GM19035 (cell line): ENCODE data around the gene REEP2.
"Not testable (repeated sequence)": the region's sequence is repeated elsewhere in the genome, so short reads cannot be mapped to it uniquely, and the experiment has no call there.

ENCODE experiments used
- ATAC-seq: cut with Tn5 transposase; IDR thresholded peaks from one replicate; pipeline ENCODE4 v1.9.1; 2021; ENCODE audit not compliant: unreplicated experiment

Gene REEP2, protein sequence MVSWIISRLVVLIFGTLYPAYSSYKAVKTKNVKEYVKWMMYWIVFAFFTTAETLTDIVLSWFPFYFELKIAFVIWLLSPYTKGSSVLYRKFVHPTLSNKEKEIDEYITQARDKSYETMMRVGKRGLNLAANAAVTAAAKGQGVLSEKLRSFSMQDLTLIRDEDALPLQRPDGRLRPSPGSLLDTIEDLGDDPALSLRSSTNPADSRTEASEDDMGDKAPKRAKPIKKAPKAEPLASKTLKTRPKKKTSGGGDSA

DNA sequence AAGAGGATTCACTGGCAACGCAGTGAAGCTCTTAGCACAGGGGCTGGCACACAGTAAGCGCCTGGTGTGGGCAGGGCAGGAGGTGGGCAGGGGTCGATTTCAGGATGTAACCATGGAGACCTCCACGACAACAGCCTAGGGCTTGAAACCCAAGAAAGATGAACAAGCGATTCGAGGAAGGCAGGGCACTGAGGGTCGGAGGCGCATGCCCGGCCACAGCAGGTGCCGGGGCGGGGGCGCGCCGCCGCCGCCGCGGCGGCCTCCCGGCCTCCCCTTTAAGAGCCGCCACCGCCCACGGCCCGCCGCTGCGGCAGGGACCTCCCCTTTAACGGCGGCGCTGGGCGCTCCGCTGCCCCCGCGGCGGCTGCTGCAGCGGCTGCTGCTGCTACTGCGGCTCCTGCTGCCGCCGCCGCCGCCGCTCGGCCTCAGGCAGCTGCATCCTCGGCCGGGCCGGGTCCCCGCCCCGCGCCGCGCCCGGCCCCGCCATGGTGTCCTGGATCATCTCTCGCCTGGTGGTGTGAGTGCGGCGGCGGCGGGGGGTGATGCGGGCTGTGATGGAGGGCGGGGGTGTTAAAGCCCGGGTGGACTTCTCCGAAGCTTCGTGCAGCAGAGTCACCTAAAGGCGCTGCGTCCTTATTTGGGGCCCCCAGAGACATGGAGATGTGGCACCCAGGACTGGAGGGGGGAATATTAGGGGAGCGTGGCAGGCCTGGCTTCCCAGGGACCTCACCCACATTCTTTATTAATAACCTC is at the start of gene REEP2:
Gene REEP2, plus strand, starts transcription at position 334 of the 753 bp plus-strand sequence. Its CDS starts 152 bp downstream, at position 486.
- ATAC-seq, result no peak

DNA sequence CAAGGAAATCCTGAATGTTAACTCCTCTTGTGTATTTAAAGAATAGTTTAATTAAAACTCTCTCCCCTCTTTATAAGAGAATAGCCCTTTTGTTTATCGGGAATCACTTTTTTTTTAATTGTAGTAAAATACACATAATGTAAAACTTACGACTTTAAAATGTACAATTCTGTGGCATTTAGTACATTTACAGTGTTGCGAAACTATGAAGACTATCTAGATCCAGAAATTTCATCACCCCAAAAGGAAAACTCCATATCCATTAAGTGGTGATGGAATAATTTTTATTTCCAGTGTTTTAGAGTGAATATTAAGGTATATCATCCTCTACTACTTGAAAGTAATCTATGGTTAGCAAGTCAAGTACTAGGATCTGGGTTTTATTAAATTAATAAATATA is 49.5 kb upstream of the REEP2 start:
- no peak for ATAC-seq

DNA sequence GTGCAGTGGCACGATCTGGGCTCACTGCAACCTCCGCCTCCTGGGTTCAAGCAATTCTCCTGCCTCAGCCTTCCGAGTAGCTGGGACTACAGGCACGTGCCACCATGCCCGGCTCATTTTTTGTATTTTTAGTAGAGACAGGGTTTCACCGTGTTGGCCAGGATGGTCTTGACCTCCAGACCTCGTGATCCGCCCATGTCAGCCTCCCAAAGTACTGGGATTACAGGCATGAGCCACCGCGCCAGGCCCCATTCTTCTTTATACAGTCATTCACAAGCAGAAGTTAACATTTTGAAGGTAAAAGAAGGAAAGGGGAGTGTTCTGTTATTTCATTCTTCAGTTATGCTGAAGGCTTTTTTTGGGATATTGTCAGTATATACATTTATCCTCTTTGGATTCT is 48.9 kb upstream of the REEP2 start:
- not testable (repeated sequence) for ATAC-seq

DNA sequence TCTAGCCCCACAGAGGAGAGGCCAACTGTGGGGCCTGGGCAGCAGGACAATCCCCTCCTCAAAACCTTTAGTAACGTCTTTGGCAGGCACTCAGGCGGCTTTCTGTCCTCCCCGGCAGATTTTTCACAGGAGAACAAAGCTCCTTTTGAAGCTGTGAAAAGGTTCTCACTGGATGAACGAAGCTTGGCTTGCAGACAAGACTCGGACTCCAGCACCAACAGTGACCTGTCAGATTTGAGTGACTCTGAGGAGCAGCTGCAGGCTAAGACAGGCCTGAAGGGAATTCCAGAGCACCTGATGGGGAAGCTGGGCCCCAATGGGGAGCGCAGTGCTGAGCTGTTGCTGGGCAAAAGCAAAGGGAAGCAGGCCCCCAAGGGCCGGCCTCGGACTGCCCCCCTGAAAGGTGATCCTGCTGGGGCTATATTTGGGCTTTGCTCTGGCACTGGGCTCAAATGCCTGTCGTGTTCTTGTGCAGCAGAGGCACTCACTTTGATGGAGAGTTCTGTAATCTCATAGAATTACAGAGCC is 46.9 kb upstream of the REEP2 start:
- no peak for ATAC-seq

DNA sequence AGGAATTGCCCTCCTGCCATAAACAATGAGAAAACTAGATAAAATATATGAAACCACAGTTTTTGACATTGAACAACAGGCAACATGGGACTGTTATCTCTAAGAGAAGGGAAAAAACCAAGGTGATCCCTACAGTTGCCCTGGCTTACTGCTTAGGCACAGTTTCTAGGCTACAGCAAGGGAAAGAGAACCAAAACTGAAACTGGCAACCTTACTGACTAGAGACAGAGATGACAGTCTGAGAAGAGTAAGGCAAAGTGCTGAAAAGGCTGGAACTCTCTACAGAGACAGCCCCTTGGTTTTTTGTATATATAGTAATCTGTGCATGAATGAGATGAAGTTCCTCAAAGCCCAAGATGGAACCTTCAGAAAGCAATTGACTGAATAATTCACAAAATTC is 36.2 kb upstream of the REEP2 start:
- ATAC-seq, result no peak

DNA sequence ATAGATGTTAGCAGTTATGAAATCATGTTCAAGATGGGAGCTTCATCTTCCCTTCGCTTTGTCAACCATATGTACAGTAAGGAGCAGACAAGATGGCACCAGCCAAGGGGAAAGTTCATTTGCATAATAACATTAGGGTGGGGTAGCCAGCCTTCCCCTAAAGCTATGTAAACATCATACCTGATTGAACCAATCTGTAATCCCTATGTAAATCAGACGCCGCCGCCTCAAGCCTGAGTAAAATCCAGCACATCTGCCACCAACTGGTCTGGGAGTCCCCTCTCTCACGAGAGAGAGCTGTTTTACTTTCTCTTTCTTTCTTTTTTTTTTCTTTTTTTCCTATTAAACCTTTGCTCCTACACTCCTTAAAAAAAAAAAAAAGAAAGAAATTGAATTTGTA is 30.8 kb upstream of the REEP2 start:
- ATAC-seq, result peak; percentile 64

DNA sequence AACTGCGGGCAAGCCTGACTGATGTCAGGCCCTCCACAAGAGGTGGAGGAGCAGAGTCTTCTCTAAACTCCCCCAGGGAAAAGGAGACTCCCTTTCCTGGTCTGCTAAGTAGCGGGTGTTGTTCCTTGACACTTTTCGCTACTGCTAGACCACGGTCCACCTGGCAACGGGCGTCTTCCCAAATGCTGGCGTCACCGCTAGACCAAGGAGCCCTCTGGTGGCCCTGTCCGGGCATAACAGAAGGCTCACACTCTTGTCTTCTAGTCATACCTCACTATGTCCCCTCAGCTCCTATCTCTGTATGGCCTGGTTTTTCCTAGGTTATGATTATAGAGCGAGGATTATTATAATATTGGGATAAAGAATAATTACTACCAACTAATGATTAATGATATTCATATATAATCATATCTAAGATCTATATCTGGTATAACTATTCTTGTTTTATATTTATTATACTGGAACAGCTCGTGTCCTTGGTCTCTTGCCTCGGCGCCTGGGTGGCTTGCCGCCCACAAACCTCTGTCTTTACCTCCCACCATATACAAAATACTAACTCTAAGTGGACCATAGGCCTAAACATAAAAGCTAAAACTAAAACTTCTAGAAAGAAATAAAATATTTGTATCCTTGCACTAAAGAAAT is 27.7 kb upstream of the REEP2 start:
- ATAC-seq, result not testable (repeated sequence)

DNA sequence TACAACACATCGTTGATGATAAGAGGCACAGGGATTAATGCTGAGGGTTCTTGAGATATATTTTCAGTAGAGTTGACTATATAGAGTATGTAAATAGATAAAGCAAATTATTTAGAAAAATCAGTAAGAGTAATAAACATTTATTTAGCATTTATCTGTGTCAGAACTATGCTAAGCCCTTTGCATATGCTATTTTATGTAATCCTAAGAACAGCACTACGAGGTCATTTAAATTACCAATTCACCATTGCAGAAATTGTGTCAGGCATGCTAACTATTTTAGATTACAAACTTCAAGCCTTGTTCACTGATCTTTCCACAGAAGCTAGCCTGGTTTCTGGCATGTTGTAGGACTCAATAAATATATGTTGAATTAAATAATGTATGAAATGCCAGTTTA is 20.4 kb upstream of the REEP2 start:
- ATAC-seq, result no peak

DNA sequence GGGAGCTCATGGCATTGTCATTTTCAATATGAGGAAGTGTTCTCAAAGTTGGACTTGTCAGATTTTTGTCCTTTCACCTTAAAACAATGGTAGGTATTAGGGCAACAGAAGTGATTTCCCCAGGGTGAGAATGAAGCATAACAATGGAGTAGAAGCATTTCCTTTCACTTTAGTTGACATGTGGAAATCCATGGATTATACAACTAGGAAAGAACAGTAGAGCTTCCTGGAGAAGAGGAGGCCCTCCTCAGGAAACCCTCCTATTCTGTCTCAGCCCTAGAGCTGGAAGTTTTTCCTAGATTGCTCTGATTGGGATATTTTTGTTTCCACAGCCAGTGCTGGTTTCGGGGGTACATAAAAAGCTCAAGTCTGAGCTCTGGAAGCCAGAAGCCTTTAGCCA is 13.8 kb upstream of the REEP2 start:
- no peak for ATAC-seq

DNA sequence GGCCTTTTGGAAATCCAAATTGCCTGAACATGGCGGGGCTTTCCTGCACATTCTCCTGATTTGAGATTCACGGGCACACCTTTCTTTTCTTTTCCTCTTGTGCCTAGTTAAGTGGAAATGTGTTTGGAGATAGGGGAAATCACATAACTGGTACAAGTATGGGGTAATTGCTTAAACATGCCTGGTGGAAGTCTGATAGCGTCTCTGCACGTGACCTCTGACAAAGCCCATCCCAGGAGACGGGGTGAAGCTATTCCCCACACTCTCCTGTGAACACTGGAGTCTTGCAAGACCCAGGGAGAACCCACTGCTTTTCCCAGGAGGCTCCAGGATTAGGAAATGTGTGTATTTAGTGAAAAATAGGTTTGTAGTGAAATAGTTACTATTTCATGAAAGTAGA is 2.9 kb upstream of the REEP2 start:
- ATAC-seq, result no peak

DNA sequence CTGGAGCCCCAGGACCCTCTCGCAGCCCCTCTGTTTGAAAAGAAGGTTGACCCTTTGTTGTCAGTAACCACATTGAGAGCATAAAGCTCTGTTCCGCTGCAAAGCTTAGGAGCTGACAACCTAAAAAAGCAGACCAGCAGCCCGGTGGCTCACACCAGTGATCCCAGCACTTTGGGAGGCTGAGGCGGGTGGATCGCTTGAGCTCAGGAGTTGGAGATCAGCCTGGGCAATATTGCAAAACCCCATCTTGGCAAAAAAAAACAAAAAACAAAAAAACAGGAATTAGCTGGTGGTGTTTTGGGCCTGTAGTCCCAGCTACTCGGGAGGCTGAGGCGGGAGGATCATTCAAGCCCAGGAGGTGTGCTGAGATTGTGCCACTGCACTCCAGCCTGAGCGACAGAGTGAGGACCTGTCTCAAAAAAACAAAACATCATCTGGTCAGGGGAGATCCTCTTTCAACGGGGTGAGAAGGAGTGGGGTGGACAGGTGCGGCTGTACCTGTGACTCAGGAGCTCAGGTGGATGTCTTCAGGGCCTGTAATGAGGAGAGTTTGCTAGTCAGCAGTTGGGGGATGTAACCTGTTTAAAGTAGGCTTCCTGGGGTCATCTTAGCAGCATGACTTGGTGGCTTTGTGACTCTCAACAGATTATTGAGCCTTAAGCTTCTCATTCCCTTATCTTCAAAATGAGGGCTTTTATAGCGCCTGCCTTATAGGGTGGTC is 694 bp upstream of the REEP2 start:
- ATAC-seq, result no peak

DNA sequence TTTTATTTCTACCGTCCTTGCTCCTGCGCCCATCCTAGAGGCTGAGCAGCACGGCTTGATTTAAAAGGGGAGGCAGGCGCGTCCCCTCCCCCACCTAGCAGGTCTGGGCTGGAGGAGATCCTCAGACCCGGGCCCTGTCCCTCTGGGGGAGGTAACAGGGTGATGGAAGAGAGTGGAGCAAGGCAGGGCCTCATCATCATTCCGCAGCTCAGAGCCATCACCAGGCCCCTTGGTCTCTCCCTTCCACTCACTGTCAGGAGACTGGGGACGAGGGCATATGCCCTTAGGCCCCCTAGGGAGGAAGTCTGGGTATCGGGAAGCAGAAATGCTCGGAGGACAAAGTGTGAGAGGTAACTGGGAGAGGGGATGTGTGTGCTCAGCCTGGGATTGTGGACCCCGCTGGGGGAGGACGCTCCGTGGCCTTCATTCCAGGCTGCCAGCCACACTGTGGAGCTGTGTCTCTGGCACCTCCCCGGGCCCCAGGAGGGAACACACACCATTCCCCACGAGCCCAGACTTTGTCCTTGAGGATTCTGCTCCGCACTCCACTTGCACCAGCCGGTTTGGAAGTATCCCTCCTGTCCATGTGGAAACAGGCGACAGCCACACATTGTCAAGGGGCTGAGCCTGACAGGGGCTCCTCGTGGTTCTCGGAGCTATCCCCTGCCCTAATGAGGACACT is 761 bp downstream of the REEP2 start:
- ATAC-seq, result no peak

DNA sequence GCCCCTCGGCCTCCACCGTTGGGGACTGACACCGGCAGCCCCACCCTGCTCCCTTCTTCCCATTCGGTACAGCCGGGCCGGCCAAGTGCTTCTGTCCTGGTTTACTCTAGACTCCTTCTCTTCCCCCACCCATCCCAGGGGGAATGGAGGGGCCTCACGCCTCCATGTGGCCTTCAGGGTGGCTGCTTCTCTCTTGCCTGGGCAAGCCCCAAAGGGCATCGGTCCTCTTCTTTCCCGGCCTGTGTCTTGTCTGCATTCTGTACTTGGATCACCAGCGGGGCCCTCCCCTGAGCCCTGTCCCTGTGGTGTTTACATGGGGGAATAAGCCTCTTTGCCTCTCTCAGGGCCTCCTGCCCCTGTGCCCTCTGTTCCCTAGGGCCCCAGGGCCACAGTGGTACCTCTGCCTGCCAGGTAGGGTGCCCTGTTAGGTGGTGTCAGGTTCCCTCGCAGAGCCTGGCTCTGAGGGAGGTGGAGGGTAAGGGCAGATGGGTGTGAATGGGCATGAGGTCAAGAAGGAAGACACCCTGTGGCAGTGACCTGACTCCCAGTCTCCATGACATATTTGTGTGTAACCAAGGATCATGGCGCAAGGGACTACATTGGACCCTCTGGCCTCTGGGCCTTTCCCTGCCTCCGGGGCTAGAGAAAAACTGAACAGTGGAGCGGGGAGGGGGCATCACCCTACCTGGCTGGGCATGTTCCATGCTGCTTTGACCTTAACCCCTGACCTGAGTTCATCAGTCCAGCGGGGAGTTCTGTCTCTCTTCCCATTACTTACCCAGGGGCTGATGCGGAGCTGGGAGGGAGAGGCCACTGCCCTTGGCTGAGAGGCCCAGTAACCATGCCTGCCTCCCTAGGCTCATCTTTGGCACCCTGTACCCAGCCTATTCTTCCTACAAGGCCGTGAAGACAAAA is 1.6 kb downstream of the REEP2 start:
- ATAC-seq, result no peak

DNA sequence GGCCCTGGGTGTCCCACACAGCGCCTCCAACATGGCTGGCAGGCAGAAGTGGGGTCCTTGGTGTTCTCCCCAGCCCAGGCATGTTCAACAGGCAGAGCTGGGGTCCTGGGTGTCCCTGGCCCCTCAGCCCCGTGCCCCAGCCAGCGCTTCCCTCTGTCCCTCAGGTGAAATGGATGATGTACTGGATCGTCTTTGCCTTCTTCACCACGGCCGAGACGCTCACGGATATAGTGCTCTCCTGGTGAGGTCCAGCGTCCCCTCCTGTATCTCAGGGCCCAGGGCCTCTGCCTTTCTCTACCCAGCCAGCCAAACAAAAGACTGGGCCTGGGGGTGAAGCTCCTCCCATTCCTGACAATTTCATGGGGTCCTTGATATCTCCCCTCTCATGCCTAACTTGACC is 2.4 kb downstream of the REEP2 start:
- no peak for ATAC-seq

DNA sequence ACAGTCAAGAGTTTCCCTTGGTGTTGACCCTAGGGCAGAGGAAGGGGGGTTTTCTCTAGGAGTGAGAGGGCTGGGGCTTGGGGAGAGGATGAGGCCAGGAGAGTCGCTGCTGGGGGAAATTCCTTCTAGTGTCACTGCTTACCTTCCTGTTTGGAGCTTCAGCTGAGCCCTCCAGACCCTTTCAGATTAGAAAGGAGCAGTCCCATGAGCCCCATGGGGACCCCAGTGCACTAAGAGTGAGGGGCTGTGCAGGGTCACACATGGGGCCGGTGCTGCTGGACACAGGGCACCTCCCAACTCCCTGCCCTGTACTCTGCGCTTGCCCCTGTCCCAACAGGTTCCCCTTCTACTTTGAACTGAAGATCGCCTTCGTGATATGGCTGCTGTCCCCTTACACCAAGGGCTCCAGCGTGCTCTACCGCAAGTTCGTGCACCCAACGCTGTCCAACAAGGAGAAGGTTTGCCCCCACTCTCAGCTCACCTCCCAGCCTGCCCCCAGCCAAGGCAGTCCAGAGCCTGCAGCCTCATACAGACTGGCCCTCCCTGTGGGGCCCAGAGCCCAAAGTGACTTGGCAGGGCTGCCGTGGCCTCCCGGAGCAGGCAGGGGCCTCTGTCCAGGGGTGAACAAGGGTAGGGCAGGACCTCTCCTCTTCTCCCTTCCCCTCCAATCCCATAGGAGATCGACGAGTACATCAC is 5.4 kb downstream of the REEP2 start:
- ATAC-seq, result no peak

DNA sequence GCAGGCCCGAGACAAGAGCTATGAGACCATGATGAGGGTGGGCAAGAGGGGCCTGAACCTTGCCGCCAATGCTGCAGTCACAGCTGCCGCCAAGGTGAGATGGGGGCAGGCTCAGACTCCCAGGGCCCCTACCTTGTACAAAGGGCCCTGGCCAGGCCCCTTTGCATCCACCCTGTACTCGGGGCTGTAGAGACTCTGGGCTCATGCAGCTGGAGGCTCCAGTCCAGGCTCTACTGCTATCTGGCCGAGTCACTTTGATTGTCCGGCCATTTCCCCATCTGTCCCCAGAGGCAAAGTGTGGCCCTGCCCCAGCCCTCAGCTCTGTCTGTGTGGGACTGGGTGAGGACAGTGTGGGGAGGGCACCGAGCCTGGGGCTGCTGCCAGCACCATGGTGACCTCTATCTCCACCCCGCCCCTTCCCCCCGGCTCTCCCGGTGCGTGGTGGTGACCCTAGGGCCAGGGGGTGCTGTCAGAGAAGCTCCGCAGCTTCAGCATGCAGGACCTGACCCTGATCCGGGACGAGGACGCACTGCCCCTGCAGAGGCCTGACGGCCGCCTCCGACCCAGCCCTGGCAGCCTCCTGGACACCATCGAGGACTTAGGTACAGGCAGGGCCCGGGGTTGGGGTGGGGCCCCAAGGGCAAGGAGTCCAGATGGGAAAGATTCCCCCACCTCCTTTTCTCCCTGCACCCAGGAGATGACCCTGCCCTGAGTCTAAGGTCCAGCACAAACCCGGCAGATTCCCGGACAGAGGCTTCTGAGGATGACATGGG is 6.1 kb downstream of the REEP2 start:
- ATAC-seq, result no peak

DNA sequence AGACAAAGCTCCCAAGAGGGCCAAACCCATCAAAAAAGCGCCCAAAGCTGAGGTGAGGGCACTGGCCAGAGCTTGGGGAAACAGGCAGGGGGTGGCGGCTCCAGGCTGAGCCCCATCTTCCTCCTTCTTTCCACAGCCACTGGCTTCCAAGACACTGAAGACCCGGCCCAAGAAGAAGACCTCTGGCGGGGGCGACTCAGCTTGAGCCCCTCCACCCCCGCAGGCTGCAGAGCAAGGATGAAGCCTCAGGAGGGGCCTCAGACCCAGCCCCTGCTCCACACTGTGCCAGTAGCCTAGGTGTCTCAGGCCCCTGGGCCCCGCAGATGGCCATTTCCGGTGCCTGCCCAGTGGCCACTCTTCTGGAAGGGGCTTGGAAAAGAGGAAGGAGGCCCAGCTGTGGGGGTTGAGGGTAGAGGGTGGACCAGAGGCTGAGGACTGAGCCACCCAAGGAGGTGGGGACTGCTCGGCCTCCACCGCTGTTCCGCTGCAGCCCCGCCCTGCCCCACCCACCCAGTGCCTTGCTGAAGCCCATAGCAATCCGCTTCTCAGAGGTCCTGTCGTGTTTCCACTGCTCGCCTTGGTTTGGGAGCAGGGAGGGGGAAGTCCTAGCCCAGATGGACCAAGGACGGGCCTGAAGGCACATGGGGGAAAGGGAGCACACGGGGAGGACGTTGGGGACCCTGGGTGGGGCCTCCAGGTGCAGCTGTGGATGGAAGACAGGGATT is 6.9 kb downstream of the REEP2 start:
- ATAC-seq, result no peak

DNA sequence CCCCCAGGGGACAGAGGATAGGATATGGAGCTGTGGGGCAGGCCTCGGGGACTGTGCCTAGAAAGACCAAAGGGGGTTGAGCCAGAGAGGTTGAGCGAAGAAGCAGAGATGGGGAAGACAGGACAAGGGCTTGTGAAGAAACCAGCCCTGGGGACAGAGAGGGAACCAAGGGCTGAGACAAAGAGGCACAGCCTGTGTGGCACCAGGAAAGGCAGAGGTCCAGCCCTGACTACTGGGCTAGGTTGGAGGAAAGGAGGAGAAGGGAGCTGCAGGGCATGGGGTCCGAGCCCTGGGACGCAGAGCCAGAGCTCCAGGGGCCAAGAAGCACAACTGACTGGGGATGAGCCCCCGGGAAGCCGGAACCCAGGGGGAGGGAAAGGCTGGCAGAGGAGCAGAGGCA is 9.2 kb downstream of the REEP2 start:
- no peak for ATAC-seq
